Sciatic nerve (tissue), 2 donors: ENCODE data around the gene PTGDR2. TPM values are rescaled to one million over a fixed set of nuclear protein-coding genes. Genes with fewer than 3 reads are reported as not detected.

Source experiments
- ATAC-seq: fragments of 200-7000 bp; cut with Tn5 transposase; one replicate; pipeline ENCODE4 v1.9.1; 2020; ENCODE audit warnings: mild to moderate bottlenecking, moderate library complexity
- DNase-seq: peaks from one replicate; pipeline ENCODE4 v3.0.0-alpha.2; 2020; ENCODE audit warnings: low spot score
- intact Hi-C: fragments of 100-400 bp; cut with DNase I; formaldehyde crosslinking; loops from one replicate; pipeline ENCODE4 v1.14.2; 2022
- total RNA-seq: library from RNA; stranded (reverse); fragmentation: NEBNext Ultra II Directional; extraction: Animal tissue kit (Norgen Biotek cat#: 25700); gene quantifications from one replicate; pipeline ENCODE4 v1.2.1, GENCODE V29; 2021
- donor health status: DM: no; HTN: no; CAD: no.
- donor health status: DM: no; HTN: no; CAD: no.

PTGDR2 gene
- total RNA-seq: 1.1 TPM

- intact Hi-C loops: no loop called here
- ATAC-seq (no peak), DNase-seq (no peak)
These were observed at the start of gene PTGDR2 for GRCh38 chr11:60855726-60856633. PTGDR2 (minus strand) TSS chr11:60855950; CDS start chr11:60853722, 2,228 bp downstream.

DNA sequence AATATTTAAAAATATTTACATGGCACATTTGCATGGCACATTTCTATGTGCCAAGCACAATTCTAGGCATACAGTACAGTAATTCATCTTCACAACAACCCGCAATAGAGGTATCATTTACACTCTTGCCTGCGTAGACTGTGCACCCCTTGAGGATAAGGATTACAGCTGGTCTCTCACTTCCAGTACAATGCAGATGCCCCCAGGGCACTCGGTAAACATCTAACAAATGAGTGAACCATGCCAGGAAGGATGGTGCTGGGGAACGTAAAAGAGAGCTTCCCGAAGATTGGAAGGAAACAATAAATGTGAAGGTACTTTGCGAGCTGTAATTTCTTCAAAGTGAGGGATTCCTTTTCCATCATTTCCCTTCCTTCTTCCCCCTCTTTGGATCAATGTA, 49.3 kb upstream of the PTGDR2 start:
- intact Hi-C loops: no loop called here
- ATAC-seq: no peak

DNA sequence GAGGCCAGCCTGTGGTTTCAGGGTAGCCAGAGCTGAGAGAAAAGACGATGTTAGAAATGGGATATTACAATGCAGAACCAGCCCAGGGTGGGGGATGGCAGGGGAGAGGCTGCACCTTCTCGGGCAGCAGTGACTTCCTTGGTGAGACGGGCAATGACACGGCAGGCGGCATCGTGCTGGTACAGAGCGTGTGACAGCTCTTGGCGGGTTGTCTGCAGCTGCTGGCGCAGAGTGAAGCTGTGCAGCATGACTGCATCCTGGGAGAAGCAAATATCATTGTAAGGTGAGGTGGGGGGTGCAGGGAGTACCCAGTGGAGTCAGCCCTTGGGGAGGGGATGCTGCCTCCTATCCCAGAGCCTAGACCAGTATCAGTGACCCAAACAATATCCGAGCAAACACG, 46.9 kb upstream of the PTGDR2 start:
- DNase-seq (no peak), ATAC-seq (no peak)

More for the DNA sequence above, 49.3 kb upstream of the PTGDR2 start:
- no peak for DNase-seq

DNA sequence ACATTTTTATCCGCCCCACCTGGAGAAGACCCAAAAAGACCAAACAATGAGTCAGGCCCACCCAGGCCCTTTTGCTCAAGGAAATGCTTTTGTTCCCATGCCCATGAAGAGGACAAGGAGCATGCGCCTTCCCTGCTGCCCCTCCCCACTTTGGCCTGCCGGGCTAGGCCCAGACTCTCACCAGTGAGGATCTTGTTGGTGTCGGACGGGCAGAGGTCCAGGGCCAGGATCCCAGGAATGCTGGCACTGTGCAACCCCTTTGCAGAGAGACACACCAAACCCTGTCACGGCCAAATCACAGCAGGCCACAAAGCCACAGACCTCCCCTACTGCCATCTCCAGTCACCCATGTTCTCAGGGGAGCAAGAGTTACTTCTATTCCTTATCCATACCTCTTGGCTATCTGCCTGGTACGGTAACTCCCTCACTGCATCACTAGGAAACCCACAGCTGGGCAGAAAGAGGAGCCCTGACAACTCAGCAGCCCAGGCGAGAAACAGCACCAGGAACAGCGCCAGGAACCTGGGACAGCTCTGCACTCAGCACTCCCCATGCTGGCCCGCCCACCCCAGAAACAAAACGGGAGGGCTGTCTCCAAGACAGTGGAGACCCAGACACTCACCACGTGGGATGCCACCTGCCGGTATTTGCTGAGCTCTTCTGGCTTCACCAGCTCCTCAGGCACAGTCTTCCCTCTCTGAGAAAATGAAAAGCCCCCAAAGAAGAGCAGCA, 45.1 kb upstream of the PTGDR2 start:
- no peak for DNase-seq
- ATAC-seq: no peak
- intact Hi-C loops: no loop called here

More for the DNA sequence above, 46.9 kb upstream of the PTGDR2 start:
- intact Hi-C loops: no loop called here

GRCh38 chr11:60899977-60900376, 44.2 kb upstream of the PTGDR2 start:
- DNase-seq (no peak), ATAC-seq (no peak)
- intact Hi-C loops: loop anchor here (5.0 kb wide), 1 partner anchor 68 kb away; no protein-coding TSS in a partner anchor

- peak; percentile 72 for ATAC-seq
- no peak for DNase-seq
- intact Hi-C loops: loop anchor here (5.0 kb wide), 1 partner anchor 67 kb away; no protein-coding TSS in a partner anchor
These were observed 43.5 kb upstream of the PTGDR2 start for GRCh38 chr11:60899046-60899936.

- ATAC-seq (no peak), DNase-seq (no peak)
- intact Hi-C loops: loop anchor here (5.0 kb wide), 1 partner anchor 65 kb away; no protein-coding TSS in a partner anchor
These were observed 41.7 kb upstream of the PTGDR2 start for GRCh38 chr11:60897496-60897895.

GRCh38 chr11:60895687-60896086, 39.9 kb upstream of the PTGDR2 start:
- DNase-seq (no peak), ATAC-seq (no peak)
- intact Hi-C loops: loop anchor here (5.0 kb wide), 1 partner anchor 63 kb away; no protein-coding TSS in a partner anchor

DNA sequence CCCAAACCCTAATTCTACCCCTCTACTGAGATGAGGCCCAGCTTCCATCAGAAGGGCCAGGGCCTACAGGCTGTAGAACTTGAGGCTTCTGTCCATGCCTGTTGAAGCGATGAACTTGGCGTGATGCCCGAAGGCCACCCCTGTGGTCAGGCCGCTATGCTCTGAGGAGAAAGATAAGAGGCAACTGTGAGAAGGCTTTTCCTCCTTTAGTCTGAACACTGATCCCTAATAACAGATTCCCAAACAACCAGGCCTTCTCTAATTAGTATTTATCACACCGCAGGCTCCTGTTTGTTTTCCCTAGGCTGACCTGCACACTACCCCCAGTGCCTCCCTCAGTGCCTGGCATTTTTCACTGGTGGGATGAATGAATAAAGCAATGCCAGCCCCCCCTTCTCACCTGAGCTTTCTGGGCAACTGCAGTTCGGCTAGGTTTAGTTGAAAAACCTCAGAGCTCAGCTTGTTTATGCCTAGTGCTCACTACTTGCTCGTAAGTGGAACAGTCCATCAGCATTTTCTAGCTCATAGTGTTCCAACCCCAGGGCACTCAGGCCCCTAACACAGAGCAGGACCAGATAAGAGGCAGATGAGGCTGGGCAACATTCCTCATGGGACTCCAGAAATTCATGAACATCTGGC, 35.5 kb upstream of the PTGDR2 start:
- ATAC-seq (no peak), DNase-seq (no peak)
- intact Hi-C loops: no loop called here

DNA sequence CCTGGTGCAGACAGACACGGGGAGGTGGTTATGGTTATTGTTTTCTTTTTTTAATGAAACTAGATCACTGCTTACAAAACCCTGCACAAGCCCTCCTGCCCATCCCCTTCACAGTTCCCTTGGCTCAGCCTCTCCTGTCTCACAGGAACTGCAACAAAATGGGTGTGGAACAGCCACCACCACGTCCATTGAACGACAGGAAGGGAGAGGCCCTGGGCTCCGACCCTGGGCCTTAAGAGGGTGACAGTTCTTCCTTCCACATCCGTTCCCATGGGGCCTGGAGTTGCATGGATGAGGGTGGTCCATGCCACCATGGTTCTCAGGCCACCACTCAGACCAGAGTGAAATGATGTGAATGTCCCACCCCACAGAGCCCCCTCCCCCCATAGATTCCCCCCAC, 34.9 kb upstream of the PTGDR2 start:
- intact Hi-C loops: no loop called here
- ATAC-seq (no peak), DNase-seq (no peak)

DNA sequence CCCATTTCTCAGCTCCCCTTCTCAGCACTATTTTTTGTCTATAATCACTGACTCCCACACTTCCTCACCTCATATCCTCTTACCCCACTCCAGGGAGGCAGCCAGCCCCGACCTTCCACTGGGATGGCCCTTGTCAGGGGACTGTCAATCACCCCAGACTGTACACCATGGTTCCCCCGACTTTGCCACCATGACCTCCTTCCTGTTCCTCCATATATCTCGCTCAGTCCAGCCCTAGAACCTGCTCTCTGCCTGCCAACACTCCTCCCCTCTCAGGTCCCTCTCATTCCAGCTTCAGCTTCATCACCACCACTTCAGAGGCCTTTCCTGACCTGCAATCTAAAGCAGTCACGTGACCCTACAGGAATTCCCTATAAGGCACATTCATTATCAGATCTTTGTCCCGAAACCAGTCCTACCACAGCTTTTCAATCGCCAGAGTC, 34.1 kb upstream of the PTGDR2 start:
- intact Hi-C loops: no loop called here
- ATAC-seq: no peak

DNA sequence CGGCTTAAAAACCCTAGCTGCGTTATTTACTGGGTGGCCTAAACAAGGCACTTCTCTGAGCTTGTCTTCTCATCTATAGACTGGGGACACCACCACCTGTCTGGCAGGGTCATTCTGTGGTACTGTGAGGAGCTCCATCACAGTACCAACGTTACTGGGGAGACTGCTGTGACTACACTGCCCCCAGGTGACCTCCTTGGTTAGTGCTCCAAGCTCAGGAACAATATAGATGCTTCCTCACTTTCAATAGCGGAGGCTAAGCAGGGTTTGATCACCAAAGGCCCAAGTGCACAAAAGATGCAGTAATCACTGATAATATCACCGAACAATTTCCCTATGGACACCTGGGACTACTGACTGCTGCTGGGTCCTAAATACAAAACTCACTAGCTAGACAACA, 31.8 kb upstream of the PTGDR2 start:
- ATAC-seq (peak; percentile 71), DNase-seq (no peak)
- intact Hi-C loops: no loop called here

More for the DNA sequence above, 34.1 kb upstream of the PTGDR2 start:
- DNase-seq: no peak

DNA sequence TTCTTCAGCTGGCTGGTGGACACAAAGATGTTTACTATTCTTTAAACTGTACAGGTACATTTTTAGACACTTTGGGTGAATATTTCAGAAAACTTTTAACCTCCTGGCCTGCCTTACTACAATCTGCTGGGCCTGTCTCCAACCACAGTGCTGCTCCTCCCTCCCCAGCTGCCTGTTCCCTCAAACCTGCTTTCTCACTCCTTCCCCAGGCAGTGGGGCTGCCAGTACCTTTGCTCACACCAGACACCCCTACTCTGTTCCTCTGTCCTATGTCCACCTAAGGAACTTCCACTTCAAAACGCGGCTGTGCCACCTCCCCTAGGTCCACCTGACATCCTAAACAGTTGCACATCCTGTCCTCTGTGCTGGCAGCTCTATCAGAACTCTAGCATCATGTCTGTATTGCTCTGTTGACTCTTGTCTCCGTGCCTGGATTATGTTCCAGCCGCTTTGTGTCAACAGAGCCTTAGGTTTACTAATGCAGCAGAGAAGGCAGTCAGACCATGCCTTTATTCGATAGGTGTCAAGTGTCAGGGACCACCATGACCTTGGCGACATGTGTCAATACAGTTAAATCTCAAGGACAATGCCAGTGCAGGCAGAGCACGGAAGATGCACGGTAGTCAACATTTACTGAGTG, 25.0 kb upstream of the PTGDR2 start:
- intact Hi-C loops: no loop called here
- ATAC-seq: no peak
- DNase-seq: no peak

DNA sequence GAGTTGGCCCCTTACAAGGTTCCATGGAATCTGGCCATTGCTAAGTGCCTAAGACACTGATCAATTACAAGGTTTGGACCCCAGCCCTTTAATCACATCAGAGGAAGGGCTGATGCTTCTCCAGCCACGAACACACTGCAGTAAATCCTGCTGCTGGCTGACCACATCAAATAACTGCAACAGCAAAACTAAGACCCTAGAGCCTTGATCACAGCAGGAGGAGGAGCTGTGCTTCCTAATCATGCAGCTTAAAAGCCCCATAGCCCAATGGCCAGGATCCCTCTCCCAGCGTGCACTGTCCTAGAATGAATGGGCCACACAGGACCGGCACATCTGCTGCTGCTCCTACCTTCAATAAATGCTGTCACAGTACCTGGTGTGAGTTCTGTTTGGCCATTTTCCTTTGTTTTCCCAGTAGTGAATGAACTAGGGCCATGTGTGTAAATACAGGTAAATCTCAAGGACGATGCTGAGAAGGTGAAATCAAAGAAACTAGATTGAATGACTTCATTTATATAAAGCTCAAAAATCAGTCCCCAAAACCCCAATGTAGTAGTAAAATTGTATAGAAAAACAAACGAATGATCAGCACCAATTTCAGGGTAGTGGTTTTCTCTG, 24.3 kb upstream of the PTGDR2 start:
- no peak for DNase-seq

DNA sequence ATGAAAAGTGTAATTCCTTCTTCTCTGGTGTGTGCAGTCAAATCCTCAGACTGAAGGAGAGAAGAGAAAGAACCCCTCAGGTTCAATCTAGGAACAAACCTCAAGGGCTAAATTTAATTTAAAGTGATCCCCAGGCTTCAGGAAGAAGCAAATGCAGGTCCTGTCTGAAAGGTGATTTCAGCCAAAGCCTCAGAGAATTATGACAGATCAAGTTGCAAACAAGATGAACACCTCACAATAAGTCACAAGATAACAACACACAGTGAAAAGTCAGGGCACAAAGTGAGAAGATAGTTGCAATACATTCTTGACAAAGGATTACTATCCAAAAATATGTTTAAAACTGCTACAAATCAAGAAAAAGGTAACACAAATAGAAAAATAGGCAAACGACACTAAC, 23.4 kb upstream of the PTGDR2 start:
- no peak for ATAC-seq
- intact Hi-C loops: no loop called here

More for the DNA sequence above, 24.3 kb upstream of the PTGDR2 start:
- no peak for ATAC-seq
- intact Hi-C loops: no loop called here

DNA sequence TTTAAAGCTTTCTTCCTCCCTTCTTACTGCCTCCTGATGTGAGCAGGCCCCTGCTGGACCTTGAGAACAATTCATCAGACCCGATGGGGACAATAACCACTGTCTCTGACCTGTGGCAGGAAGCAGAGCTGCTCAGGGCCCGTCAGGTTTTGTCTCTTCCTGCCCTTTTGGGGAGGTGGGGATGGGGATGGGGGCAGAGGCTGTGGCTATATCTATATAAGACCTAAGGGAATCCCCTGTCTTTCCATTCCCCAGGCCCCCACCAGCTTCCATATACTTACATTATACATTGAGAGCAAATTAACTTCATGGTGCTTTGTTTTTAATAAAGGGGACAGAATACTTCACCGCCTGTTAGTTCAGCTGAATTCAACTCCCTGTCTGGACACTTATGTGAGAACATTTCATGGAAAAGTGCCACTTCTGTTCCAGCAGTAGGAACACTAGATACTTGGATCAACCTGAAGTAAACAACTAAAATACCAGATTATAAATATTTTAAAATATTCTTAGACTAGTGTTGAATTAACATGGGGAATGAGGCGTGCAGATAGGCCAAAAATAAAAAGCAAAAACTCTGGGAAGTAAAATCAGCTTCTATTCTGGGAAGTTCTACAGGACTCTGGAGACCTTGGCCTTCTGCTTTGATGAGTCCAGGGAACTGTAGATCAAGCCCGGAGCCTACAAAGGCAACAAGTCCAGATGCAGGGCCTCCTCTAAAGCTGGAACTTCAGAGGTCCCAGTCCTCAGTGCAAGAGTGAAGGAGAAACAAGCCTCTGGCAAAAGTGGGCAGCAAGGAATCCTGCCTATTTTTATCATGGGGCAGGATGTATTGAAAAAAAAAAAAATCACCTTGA, 22.7 kb upstream of the PTGDR2 start:
- no peak for DNase-seq
- peak; percentile 94 for ATAC-seq
- intact Hi-C loops: no loop called here

More for the DNA sequence above, 23.4 kb upstream of the PTGDR2 start:
- DNase-seq: no peak

DNA sequence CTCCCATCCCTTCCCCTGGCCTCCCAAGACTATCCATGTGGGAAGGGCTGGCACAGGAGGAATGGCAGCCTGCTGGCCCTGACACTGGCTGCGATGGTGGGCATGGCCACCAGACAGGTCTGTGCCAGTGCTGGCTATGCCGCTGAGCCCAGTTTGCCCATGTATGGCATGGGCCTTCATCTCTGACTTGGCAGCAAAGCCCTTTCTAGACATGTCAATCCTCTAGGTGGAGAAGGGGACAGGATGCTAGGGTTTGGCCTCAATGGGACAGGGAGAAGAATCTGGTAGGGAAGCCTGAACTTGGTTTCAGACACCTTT, 20.4 kb upstream of the PTGDR2 start:
- ATAC-seq: no peak
- no peak for DNase-seq
- intact Hi-C loops: no loop called here
